Stomach (tissue), 9 donors: ENCODE data around the gene PIEZO1. TPM values are rescaled to one million over a fixed set of nuclear protein-coding genes. Genes with fewer than 3 reads are reported as not detected.

Experiments used
- DNase-seq, 2 donors: peaks; one replicate each; pipeline versions ENCODE4 v3.0.0 to v3.0.0-alpha.2; 2013 to 2019
- H3K27ac ChIP-seq, 5 donors: fragments of 200-600 bp in 4 of 5; sonication (generic) in 4 of 5; one replicate each; pipeline ENCODE4 v1.5.1; 2013 to 2019; ENCODE audit warnings: mild to moderate bottlenecking in 1 of 5, moderate library complexity in 1 of 5
- H3K27me3 ChIP-seq, 3 donors: fragments of 200-600 bp; sonication (generic); one replicate each; pipeline ENCODE4 v1.5.1; 2017 to 2019; ENCODE audit warnings: mixed run types in 1 of 3
- H3K36me3 ChIP-seq, 4 donors: fragments of 200-600 bp; sonication (generic); 1 replicate in 3 of 4; 2 replicates in 1 of 4; pipeline ENCODE4 v1.5.1; 2016 to 2019
- H3K4me1 ChIP-seq, 4 donors: fragments of 200-600 bp; sonication (generic); one replicate each; pipeline ENCODE4 v1.5.1; 2016 to 2019
- H3K4me3 ChIP-seq, 4 donors: fragments of 200-600 bp; sonication (generic) in 3 of 4; one replicate each; pipeline ENCODE4 v1.5.1; 2016 to 2019; ENCODE audit warnings: mild to moderate bottlenecking in 1 of 4
- H3K9me3 ChIP-seq, 4 donors: fragments of 200-600 bp; sonication (generic); one replicate each; pipeline ENCODE4 v1.5.1; 2016 to 2019
- EP300 ChIP-seq: sonication (generic); formaldehyde crosslinking; IDR thresholded peaks from one replicate; pipeline ENCODE4 v1.6.1; 2017; ENCODE audit warnings: antibody characterized with exemption
- POLR2A ChIP-seq, 4 donors: fragments of 450-650 bp; IDR thresholded peaks; one replicate each; pipeline ENCODE4 v1.6.1; 2016; ENCODE audit warnings: antibody characterized with exemption in 4 of 4, control low read depth in 2 of 4, mild to moderate bottlenecking in 1 of 4, moderate library complexity in 1 of 4
- POLR2AphosphoS5 ChIP-seq, 3 donors: sonication (generic); formaldehyde crosslinking; IDR thresholded peaks; one replicate each; pipeline ENCODE4 v1.6.1; 2016; ENCODE audit warnings: antibody characterized with exemption in 3 of 3
- WGBS, 5 donors: extraction: QIAGEN DNeasy Blood & Tissue Kit in 3 of 5; methylation state at CpG; one replicate each; pipeline versions ENCODE4 v1.1.5 to v1.1.7; 2013 to 2018; 5-methylcytosine and 5-hydroxymethylcytosine counted together
- intact Hi-C: fragments of 100-400 bp; cut with DNase I; formaldehyde crosslinking; loops from one replicate; pipeline ENCODE4 v1.15.1; 2023; ENCODE audit warnings: low total_unique reads
- polyA plus RNA-seq, 3 donors: library from polyadenylated mRNA; stranded (reverse); fragments of 200-250 nt; gene quantifications; one replicate each; pipeline ENCODE4 v1.2.3, GENCODE V29; 2013
- total RNA-seq, 5 donors: library from RNA; depleted of rRNA; stranded (reverse); fragments of >200 nt; gene quantifications; one replicate each; pipeline versions ENCODE4 v1.1.0 to v1.2.3, GENCODE V29; 2014 to 2016
- TF ChIP-seq, protein P1 (sequence below), 7 experiments: fragments of 450-650 bp in 4 of 7; fragments of 200-600 bp in 3 of 7; sonication (generic) in 3 of 7; IDR thresholded peaks; one replicate each; pipeline ENCODE4 v1.5.1; 2016 to 2019; ENCODE audit warnings: antibody characterized with exemption in 7 of 7, control low read depth in 2 of 7, mild to moderate bottlenecking in 1 of 7
- donor health status: healthy with polysubstance abuse.
- donor health status: Bipolar disorder and iron deficiency.
- donor health status: healthy.

The PIEZO1 gene
- total and polyA plus RNA-seq, 8 donors: 43.7 to 171 (median 115) TPM

DNA sequence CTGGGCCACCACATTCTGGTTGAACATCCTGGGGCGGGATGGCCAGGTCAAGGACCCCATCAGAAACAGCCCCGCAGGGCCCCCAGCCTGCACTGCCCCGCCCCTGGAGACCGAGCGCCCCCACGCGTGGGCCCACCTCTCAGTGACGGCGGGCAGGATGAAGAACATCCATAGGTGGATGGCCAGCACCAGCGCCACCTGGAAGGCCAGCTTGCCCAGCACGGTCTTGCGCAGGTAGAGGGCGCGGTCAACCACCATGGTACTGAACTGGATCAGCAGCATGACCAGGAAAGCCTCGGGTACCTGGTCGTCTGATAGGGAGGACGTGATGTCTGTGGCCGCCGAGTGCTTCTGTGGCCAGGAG lies 65.1 kb downstream of the PIEZO1 start:
- Histone ChIP-seq H3K9me3 (no peaks in the 10 kb centered on the region), H3K27ac (peak overlapping the region in 1 of 5 donors; percentile 56), H3K36me3 (peaks cover 86 to 100% (median 100%) of the 10 kb centered on the region in 4 donors), H3K4me3 (no peak overlapping the region), H3K4me1 (no peaks in the 10 kb centered on the region), H3K27me3 (no peaks in the 10 kb centered on the region)
- no peak for DNase-seq
- 87 to 97% (median 95%) methylated on average over 5 to 19 of the region's 19 CpGs for WGBS, 5 donors
- TF ChIP-seq EP300: no peak
- no peak for TF ChIP-seq POLR2AphosphoS5 (IDR thresholded peaks at IDR 0.05)
- TF ChIP-seq, protein P1, sequence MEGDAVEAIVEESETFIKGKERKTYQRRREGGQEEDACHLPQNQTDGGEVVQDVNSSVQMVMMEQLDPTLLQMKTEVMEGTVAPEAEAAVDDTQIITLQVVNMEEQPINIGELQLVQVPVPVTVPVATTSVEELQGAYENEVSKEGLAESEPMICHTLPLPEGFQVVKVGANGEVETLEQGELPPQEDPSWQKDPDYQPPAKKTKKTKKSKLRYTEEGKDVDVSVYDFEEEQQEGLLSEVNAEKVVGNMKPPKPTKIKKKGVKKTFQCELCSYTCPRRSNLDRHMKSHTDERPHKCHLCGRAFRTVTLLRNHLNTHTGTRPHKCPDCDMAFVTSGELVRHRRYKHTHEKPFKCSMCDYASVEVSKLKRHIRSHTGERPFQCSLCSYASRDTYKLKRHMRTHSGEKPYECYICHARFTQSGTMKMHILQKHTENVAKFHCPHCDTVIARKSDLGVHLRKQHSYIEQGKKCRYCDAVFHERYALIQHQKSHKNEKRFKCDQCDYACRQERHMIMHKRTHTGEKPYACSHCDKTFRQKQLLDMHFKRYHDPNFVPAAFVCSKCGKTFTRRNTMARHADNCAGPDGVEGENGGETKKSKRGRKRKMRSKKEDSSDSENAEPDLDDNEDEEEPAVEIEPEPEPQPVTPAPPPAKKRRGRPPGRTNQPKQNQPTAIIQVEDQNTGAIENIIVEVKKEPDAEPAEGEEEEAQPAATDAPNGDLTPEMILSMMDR (IDR thresholded peaks at IDR 0.05): no peak
- TF ChIP-seq POLR2A (IDR thresholded peaks at IDR 0.05): no peak
- intact Hi-C loops: no loop called here

DNA sequence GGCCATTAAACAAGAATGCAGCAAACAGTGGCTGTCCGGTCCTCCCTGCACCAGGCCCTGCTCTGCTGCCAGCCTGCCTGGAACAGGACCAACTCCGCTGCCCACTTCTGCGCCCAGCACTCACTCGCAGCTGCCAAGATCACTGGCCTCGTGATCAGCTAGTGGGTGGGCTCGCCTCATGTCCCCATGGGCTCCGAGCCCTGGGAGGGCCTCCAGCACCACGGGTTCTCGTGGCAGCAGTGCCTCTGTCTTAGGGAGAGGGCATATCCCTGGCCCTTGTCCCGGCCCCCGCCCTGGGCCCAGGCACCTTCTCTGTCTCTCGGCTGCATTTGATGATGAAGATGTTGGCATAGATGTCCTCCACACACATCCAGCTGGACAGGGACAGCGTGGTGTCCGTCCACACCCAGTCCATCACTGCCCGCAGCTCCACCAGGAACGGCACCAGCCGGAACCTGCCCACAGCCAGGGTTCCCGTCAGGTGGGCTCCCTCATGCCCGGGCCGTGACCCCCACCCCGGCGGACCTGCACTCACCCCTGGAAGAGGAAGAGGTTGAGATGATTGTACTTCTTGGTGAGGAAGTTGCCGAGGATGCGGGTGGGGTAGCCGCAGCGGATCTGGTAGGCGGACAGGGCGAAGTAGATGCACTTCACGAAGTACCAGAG lies 65.6 kb downstream of the PIEZO1 start:
- Histone ChIP-seq H3K4me1 (no peaks in the 10 kb centered on the region), H3K27ac (peak overlapping the region in 1 of 5 donors; percentile 56), H3K27me3 (no peaks in the 10 kb centered on the region), H3K36me3 (peaks cover 86 to 100% (median 100%) of the 10 kb centered on the region in 4 donors), H3K9me3 (no peaks in the 10 kb centered on the region), H3K4me3 (no peak overlapping the region)
- no peak for TF ChIP-seq EP300
- TF ChIP-seq, protein P1 (IDR thresholded peaks at IDR 0.05): no peak
- TF ChIP-seq POLR2A (IDR thresholded peaks at IDR 0.05): no peak
- TF ChIP-seq POLR2AphosphoS5 (IDR thresholded peaks at IDR 0.05): peak in 1 of 3 donors; percentile 22
- intact Hi-C loops: no loop called here
- DNase-seq: peak in 1 of 2 donors; percentile 65
- 89 to 96% (median 92%) methylated on average over 17 to 29 of the region's 29 CpGs for WGBS, 5 donors

DNA sequence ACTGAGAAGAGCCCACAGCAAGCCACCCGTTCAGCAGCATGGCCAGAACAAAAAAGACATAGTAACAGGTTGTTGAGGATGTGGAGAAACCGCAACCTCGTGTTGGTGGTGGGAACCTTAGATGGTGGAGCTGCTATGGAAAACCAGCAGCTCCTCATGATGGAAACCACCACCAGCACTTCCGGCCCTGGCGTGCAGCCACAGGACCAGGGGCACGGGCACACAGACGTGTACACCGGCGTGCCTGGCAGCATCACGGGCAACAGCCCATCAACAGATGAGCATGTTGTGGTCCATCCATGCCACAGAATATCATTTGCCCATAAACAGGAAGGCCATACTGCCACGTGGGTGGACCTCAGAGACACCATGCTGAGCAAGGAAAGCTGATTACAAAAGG lies 66.8 kb downstream of the PIEZO1 start:
- H3K9me3 ChIP-seq: no peaks in the 10 kb centered on the region
- no peaks in the 10 kb centered on the region for H3K27me3 ChIP-seq
- H3K36me3 ChIP-seq: peaks cover 84 to 100% (median 100%) of the 10 kb centered on the region in 4 donors
- 84 to 91% (median 90%) methylated on average over 9 to 11 of the region's 11 CpGs for WGBS, 5 donors
- DNase-seq: no peak
- H3K4me3 ChIP-seq: no peak overlapping the region
- intact Hi-C loops: no loop called here
- no peak overlapping the region for H3K27ac ChIP-seq
- H3K4me1 ChIP-seq: no peaks in the 10 kb centered on the region
- no peak for TF ChIP-seq POLR2A (IDR thresholded peaks at IDR 0.05)
- no peak for TF ChIP-seq EP300
- TF ChIP-seq, protein P1 (IDR thresholded peaks at IDR 0.05): no peak
- TF ChIP-seq POLR2AphosphoS5 (IDR thresholded peaks at IDR 0.05): no peak

DNA sequence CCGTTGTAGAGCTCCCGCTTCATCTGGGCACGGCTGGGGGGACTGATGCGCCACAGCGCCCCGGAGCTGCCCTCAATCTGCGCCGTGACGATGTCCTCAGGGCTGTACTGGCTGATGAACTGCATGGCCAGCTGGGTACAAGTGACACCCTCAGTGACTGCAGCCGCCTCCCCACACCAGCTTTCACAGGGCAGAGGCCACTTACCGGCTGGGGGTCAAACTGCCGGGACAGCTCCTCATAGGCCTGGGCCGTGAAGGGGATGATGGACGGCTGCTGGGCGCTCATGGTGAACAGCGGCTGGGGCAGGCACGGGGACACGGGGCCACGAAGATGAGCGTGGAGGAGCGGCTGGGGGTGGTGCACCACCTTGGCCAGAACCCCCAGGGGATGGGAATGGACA lies 68.4 kb downstream of the PIEZO1 start:
- Histone ChIP-seq H3K36me3 (peaks cover 69 to 85% (median 84%) of the 10 kb centered on the region in 4 donors), H3K4me3 (no peak overlapping the region), H3K9me3 (no peaks in the 10 kb centered on the region), H3K4me1 (no peaks in the 10 kb centered on the region), H3K27me3 (no peaks in the 10 kb centered on the region), H3K27ac (no peak overlapping the region)
- no peak for DNase-seq
- 92 to 98% (median 95%) methylated on average over 7 to 21 of the region's 21 CpGs for WGBS, 5 donors
- no peak for TF ChIP-seq POLR2AphosphoS5 (IDR thresholded peaks at IDR 0.05)
- no peak for TF ChIP-seq POLR2A (IDR thresholded peaks at IDR 0.05)
- TF ChIP-seq, protein P1 (IDR thresholded peaks at IDR 0.05): no peak
- no peak for TF ChIP-seq EP300
- intact Hi-C loops: no loop called here
